ENCODE measurements around the gene CDRT15. TPM values are rescaled to one million over a fixed set of nuclear protein-coding genes. Genes with fewer than 3 reads are reported as not detected.

CDRT15 gene
- total RNA-seq, 1 experiment from 2014 or later: not detected

DNA sequence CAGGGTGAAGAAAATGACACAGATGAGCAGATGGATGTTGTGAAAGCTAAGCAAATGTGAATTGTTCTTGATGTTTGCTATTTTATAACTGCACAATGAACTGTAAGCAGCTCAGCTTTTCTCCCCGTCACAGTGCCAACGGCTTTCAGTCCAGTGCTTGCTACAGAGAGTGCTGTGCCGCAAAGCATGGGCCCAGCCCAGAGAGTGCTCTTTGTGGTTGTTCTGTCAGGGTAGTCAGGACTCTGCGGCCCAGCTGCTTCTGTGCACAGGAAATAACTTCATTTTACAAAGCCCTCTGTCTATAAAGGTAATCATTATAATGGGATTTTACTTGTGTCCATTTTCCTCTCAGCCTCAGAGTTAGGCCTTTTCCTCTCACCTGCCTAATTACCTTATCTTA lies 39.1 kb downstream of the CDRT15 start:
- TF ChIP-seq CTCF (conservative IDR thresholded peaks at IDR 0.05): no peak
- no CpG with 5 or more reads among the region's 4 CpGs for WGBS (ENCODE audit: extremely low coverage, insufficient read length, low lambda C conversion rate)
- peak overlapping the region in 1 of 3 experiments; percentile 38; a peak in 2 of 7 replicates for H3K27ac Mint-ChIP-seq

More for the DNA sequence above, 39.1 kb downstream of the CDRT15 start:
- Mint-ChIP-seq H3K4me3 (no peak overlapping the region), H3K4me1 (peaks cover 7 to 12% of the 10 kb centered on the region in 2 experiments), H3K27me3 (ENCODE audit: low read depth) (no peaks in the 10 kb centered on the region), H3K9me3 (no peaks in the 10 kb centered on the region), H3K36me3 (ENCODE audit: insufficient read depth in 1 of 3, low read depth in 3 of 3) (no peaks in the 10 kb centered on the region; a peak in 1 of 7 replicates)
- Histone ChIP-seq H3K18ac (ENCODE audit: insufficient read length, low read depth, low read length) (no peak overlapping the region), H4K8ac (replicated peaks; ENCODE audit: insufficient read length, low read depth, low read length) (no peak overlapping the region), H3K23me2 (ENCODE audit: insufficient read length, low read depth, low read length, poor library complexity, severe bottlenecking) (no peaks in the 10 kb centered on the region), H3K14ac (ENCODE audit: insufficient read depth, low read length) (no peak overlapping the region), H3K23ac (ENCODE audit: insufficient read length, low read depth, low read length) (no peak overlapping the region), H2BK15ac (ENCODE audit: low read depth, low read length) (no peak overlapping the region), H3K4me2 (ENCODE audit: insufficient read depth, insufficient read length, low read length) (no peak overlapping the region), H3K4me1 (ENCODE audit: insufficient read depth, low read length) (no peaks in the 10 kb centered on the region), H3K79me2 (ENCODE audit: insufficient read depth, low read length) (no peaks in the 10 kb centered on the region), H2BK12ac (ENCODE audit: insufficient read length, low read depth, low read length) (no peak overlapping the region), H3K4ac (ENCODE audit: low read depth, low read length) (no peak overlapping the region), H3T11ph (ENCODE audit: low read length) (no peak overlapping the region), H2BK120ac (ENCODE audit: low read depth, low read length, poor library complexity, severe bottlenecking) (no peak overlapping the region), H4K5ac (ENCODE audit: insufficient read length, low read depth, low read length) (no peak overlapping the region), H2BK5ac (ENCODE audit: insufficient read length, low read length) (no peak overlapping the region), H3K56ac (ENCODE audit: insufficient read length, low read depth, low read length) (no peak overlapping the region), H3K9me3 (ENCODE audit: control insufficient read depth, low read depth, low read length) (no peaks in the 10 kb centered on the region), H4K91ac (ENCODE audit: insufficient read length, low read depth, low read length) (no peak overlapping the region), H4K20me1 (ENCODE audit: control insufficient read depth, insufficient read depth, insufficient read length) (no peaks in the 10 kb centered on the region), H3K79me1 (ENCODE audit: insufficient read depth, low read depth, low read length, poor library complexity, severe bottlenecking) (no peaks in the 10 kb centered on the region), H2AFZ (ENCODE audit: low read length) (no peak overlapping the region), H3K27ac (ENCODE audit: insufficient read length, low read depth, low read length) (no peak overlapping the region), H3K9ac (ENCODE audit: extremely low read depth, insufficient read length, low read length) (no peak overlapping the region), H2BK20ac (ENCODE audit: low read depth, low read length, poor library complexity, severe bottlenecking) (no peak overlapping the region), H2AK5ac (ENCODE audit: insufficient read length, low read length) (no peak overlapping the region), H3K27me3 (ENCODE audit: insufficient read depth, low read length) (no peaks in the 10 kb centered on the region)
- no peak for DNase-seq

Data from H9 (cell line).